ENCODE measurements around the gene CRHR1.
"Not testable (repeated sequence)": the region's sequence is repeated elsewhere in the genome, so short reads cannot be mapped to it uniquely, and the experiment has no call there.

Gene CRHR1

DNA sequence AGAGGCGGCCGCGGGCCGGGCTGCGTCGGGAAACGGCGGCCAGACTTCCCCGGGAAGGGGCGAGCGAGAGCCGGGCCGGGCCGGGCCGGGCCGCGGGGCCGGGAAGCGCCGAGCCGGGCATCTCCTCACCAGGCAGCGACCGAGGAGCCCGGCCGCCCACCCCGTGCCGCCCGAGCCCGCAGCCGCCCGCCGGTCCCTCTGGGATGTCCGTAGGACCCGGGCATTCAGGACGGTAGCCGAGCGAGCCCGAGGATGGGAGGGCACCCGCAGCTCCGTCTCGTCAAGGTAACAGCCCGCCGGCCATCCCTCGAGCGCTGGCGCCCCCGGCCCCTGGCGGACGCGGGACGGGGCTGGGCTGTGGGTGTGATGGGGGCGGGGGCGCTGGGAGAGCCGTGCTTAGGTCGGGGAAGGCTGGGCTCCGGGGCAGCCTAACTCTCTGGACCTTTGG, at the start of gene CRHR1:
CRHR1 (plus strand) TSS at position 28 of the 448 bp plus-strand sequence; CDS start at position 253, 225 bp downstream.
- no peak for DNase-seq

DNA sequence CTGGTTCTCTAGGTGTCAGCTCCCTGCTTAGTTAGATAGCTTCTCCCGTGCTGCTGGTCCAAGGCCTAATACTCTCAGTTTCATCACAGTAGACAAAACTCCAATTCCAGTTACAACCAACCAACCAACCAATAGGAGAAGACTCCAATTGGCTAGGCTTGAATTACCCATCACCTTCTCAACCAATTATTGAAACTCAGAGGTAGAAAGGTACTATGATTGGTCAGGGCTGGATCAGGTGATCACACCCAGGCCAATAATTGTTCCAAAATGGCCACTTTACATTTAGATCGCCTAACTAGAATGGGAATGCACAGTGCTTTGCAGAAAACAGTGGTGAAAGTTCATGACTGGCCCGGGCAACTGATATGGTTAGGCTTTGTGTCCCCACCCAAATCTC, 49.5 kb upstream of the CRHR1 start:
- no peak for DNase-seq

DNA sequence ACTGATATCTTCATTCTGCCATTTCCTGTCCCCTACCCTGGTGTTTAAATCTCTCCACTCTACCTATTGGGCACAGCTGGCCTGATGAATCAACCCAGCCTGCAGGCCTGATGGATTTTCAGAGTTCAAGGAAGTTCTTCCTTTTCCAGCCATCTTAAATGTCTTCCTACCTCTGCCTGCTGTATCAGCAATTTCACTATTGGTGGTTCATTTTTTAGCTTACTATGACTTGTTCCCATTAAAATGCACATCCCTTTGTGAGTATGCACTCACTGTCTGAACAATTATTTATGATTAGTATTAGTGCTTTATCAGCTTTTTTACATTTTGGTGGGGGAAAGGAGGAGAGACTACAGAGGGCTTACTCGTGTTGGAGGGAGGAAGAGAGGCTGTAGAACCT, 48.6 kb upstream of the CRHR1 start:
- DNase-seq, result no peak

DNA sequence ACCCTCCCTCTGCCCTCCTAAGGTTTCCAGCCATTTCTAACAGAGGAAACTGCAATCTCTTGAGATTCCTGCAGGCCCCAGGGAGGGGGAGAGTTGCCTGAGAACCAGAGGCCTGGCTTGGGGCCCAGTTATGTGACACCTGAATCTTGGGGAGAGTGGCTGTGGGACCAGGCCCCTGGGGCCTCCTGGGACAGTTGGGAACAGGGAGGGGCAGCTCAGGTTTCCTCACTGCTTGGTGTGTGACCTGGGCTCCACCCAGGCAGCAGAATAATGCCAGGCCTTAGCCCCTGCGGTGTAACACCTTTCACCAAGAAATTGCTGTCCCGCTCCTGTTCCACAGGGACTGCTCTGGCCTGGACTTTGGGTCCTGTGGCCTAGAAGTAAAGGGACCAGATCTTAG, 44.3 kb upstream of the CRHR1 start:
- no peak for DNase-seq

DNA sequence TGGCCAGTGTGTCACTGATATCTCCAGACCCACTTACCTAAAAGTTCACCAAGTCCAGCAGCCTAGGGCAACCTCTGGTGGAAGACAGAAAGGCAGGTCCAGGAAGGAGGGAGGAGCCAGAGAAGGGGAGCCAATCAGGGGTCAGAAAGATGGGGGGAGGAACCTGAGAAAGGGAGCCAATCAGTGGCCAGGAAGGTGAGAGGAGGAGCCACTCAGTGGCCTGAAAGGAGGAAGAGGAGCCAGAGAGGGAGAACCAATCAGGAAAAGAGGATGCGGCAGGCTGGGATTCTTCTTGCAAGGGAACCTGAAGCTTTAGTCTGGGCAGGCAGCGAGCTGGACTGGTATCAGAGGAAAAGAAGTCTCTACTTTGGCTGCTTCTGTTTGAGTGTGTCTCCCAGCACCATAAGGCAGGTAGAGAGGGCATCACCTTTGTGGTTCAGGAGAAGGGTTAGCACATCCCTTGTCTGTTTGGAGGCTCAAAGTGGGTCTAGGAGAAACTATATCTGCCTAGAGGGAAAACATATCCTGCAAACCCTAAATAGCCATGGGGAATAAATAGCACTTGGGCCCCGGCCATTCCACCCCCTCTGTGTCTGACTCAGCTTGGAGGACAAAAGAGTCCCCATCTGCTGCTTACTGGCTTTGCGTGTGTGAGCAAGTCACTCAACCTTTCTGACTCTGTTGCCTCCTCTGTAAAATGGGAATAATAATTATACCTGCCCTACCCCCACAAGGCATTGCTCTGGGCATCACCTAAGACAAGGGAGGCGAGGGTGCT, 43.4 kb upstream of the CRHR1 start:
- no peak for DNase-seq

DNA sequence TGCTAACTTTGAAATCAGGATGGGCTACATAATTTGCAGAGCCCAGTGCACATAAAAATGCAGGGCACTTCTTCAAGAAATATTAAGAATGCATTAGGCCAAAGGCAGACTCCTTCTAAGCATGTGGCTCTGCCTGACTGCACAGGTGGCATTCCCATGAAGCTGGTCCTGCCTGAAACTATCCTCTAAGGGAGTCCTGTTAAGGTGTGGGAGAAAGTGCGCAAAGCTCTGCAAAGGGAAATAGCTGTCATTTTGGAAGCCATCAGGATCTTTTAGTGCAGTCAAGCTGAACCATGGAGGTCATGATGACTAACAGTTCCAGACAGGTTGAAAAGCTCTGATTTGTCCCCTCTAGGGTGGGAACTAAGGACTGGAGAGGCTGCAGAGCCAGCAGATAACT, 41.9 kb upstream of the CRHR1 start:
- no peak for DNase-seq

DNA sequence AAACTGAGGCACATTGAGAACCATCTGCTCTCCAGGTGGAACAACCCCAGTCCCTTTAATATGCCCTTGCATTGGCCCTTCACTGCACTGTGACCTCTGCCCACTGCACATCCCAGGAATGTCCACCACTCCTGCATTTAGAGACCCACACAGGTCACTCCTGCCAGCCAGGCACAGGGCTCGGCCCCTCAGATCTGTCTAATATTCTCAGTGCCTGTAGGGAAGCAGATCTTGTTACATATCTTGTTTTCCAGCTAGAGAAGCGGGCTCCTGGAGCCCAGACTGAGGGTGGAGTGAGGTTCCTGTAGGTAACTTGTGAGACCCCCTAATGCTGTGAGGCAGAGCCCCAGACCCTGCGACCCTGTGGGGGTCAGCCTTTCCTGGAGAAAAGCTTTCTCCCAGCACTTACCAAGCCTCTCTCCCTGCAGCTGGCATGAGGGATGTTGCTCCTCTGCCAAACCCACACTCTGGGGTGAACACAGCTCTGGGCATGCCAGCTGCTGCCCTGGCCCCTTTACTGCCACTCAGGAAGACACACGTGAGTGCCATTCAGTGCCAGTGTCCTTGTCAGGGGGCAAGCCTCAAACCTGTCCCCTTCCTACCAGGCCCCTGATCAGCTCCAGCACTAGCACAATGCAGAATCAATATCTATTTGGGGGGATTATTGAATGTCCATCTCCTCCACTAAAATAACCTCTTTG, 40.3 kb upstream of the CRHR1 start:
- no peak for DNase-seq

DNA sequence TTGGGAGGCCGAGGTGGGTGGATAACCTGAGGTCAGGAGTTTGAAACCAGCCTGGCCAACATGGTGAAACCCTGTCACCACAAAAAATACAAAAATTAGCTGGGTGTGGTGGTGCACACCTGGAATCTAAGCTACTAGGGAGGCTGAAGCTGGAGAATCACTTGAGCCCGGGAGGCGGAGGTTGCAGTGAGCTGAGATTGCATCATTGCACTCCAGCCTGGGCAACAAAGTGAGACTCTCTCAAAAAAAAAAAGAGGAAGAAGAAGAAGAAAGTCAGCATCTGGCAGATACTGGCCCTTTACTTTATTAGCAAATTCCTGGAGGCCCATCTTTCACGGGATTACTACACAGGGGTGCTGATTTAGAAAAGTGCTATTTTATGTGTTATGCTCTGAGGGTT, 39.3 kb upstream of the CRHR1 start:
- not testable (repeated sequence) for DNase-seq

DNA sequence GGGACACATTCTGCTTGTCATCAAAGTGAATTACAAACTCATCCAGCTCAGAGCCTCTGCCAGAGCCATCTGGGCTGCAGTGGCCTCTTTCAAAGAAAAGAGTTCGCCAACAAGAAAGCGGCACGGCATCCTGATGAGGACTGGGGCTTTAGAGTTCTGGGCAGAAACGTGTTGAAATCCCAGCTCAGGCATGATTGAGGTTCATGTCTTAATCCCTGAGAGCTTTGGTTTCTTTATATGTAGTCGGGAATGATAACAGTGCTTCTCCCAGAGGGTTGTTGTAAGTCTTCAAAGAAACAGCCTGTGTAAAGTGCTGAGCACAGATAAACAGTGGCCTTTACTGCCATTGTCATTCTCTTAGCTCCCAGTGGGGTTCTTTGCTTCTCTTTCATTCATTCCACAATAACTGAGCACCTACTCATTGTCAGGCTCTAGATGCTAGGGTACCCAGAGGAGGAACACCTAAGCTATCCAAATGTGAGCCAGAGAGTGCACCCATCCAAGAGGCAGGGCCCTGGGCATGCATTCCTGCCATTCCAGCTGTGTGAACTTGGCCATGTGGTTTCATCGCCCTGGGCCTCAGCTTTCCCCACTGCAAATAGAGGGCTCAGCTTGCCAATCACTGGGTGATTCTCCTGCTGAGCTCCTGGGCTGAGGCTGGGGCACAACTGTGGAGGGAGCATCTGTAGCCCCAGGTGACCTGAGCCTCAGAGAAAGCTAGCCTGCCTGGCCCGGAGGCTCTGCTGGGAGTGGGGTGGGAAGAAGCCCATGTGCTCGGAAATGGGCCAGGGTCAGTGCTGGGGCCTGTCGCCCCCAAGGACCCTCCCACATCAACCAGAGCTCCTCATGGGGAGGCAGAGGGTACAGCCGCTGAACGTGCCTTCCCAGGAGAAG, 38.3 kb upstream of the CRHR1 start:
- no peak for DNase-seq

DNA sequence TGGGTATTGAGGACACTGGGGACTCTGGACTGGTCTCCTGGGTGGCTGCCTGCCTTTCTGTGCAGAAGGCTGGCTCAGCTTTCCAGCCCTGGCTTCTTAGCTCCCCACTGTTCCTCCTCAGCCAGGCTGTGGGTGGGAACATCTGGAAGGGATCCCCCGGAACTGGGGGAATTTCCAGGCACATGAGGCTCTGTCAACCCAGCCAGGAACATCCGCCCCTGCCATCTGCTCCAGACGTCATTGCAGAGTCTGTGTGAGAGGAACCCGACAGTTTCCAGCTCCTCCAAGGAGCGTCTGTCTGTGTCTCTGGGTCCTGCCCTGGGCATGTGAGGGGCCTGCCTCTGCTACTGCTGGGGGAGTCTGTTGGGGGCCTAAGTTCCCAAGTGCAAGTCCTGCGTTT, 36.2 kb upstream of the CRHR1 start:
- DNase-seq, result no peak

DNA sequence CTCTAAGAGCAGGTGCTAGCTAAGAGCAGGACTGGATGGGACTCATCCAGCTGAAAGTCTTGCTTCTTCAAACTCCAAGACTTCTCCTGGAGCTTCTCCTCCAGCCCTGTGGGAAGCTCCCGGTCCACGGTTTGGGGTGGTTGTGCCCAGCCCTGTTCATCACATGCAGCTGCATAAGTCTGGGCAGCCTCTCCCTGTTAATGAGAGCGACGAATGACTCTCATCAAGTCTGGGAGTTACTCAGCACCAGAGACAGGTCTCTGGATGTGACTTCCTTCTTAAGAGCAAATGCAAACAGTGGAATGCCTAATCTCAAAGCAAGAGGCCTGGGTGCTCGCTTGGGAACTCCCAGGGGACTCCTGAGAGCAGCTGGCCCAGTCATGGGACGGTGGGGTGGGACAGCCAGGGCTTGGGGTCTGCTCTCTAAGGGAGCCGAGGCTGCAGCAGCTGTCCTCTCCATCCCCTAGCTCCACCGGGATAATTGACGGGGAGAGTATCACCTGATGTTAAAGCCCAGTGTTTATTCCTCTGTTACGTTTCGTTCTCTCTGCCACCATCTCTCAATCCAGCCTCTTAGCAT, 35.3 kb upstream of the CRHR1 start:
- no peak for DNase-seq

DNA sequence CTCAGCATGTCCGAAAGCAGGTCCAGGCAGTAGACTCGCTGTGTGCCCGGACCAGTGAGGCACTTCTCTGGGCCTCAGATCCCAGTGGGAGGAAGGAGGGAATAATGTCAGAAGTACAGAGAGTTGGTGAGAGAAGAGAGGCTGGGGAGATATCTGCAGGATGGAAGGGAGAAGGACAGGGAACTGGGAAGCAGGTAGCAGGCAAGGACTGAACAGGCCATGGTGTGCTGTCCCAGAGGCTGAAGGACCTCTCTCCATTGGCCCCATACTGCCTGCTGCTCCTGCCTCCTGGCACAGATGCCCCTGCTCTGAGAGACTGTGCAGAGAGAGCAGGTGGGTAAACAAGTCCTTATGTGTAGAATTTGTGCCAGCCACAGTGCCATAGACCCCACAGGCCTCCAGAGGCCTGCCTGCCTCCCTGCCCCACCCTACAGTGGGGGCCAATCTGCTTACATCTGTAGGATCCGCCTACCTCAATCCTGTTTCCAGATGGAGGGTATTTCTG, 34.2 kb upstream of the CRHR1 start:
- no peak for DNase-seq

DNA sequence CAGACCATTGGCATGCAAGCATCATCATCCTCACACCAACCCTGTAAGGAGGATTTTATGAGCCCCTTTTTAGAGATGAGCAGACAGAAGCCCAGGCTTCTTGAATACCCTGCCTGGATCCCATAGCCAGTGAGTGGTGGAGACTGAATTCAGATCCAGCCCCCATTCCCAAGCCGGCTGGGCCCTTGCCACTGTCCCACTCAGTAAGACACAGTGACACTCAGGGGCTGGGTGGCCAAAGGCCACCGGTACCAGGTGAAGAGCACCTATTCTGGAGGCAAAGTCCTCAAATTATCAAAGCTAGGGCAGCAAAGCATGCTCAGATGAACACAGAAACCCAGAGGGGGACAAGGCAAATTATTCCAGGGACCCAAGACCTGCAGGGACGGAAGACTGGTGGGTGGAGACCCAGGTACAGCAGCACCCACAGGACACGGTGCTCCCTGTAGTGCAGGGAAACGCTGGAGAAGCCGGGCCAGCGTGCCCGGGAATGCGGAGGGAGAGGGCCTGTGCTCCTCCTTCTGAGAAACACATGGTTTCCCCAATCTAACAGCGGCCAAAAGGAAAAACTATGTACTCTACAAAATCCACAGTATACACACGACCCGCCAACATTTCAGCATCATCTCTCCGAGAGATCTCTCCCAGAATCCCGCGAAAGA, 33.2 kb upstream of the CRHR1 start:
- no peak for DNase-seq

DNA sequence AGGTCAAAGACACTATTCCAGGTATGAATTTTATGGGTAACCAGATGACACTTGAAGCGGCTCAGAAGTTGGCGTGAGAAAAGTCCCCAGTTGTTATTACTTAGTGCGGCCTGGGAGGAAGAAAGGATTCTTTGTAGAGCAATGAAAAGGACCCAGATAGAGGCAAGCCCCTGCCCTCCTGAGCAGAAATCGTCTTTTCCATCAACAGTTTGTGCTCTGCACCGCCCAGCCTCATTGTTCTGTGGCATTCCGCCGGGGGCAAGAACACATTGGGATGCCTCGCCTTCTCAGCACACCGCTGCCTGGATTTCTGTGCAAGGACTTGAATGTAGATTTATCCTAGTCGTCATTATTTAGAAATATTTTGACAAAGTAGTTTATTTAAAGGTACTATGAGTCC, 32.7 kb upstream of the CRHR1 start:
- no peak for DNase-seq

DNA sequence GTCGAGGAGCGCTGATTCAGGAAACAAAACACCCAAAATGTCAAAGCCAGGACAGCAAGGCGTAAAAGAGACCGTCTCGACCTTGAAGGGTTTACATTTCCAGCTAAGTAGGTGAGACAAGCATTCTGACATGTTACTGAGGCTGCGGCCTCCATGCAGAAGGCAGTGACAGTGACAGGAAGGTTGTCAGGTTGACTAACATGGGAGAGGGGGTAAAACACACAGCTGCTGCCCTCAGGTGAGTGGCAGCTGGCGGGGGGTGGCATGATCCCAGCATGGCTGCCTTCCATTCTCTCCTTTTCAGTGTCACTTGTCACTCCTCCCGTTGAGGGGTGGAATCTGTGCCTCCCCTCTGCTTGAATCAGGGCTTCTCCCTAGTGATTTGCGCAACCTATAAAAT, 31.9 kb upstream of the CRHR1 start:
- DNase-seq, result no peak

DNA sequence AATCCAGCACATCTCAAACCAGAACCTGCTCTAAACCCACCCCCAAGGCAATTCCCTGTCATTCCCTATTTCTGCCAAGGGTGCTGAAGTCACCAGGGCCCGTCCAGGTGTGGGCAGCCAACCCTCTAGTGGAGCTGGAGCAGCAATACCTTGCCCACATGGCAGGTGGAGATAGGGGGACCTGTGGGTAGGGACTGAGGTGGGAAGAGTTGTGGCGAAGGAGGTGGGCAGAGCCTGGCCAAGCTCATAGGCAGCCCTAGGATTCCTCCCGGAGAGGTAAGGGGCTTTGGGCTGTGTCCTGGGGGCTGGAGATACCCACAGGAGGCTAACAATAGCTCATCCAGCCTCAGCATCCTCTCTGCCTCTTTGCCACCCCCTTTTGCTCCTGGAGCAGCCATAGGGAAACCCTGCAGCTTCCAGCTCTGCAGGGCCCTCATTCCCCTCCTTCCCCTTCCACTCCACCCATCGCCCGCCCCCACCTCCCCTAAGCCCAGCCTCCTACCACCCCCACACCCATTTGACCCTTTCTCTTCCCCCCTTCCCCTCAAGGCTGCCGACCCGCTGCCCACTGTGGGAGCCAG, 30.4 kb upstream of the CRHR1 start:
- no peak for DNase-seq

DNA sequence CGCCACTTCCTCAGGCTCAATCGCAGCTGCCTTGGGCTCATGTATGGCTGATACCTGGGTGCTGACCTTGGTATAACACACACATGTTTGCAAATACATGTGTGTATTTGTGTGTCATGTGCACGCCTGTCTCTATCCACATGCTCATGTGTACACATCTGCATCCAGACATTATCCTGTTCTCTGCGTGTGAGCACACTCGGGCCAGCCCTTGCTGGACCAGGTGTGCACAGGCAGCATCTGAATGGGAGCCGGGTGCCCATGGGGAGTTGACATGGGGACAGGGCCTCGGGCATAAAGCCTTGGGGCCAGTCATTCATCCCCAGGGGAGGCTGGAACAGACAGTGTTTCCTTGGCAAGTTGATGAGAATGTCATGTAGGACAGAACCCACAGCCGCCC, 29.1 kb upstream of the CRHR1 start:
- no peak for DNase-seq

DNA sequence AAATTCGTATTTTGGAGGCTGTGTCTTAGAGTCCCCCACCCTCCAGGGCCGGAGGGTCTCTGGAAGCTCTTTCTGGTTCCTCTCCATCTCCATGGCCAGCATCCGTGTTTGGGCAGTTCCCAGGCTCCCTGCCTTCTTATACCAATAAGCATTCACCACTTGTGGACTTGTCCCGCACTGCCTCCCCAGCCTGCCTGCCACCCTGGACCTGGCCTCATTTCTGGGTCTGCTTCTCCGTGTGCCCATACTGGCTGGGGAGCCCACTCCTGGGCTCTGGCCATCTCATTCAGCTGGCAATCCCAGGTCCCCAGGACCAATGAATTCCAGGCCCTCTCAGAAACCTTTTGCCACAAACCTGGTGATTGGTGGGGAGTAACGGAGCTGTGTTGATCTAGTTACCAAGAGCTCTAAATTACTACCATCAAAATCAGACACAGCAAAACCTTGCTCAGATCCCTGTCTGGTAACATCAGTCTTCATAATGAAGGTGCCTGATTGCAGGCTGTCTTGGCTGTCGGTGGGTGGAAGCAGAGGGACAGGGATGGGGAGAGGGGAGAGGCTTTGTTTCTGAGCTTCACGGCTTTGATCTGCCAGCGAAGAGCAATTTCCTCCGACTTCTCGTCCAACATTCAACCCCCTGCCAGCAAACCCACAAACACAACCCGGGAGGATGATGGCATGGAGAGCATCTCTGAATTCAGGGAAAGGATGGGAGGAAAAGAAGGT, 27.7 kb upstream of the CRHR1 start:
- DNase-seq, result no peak

DNA sequence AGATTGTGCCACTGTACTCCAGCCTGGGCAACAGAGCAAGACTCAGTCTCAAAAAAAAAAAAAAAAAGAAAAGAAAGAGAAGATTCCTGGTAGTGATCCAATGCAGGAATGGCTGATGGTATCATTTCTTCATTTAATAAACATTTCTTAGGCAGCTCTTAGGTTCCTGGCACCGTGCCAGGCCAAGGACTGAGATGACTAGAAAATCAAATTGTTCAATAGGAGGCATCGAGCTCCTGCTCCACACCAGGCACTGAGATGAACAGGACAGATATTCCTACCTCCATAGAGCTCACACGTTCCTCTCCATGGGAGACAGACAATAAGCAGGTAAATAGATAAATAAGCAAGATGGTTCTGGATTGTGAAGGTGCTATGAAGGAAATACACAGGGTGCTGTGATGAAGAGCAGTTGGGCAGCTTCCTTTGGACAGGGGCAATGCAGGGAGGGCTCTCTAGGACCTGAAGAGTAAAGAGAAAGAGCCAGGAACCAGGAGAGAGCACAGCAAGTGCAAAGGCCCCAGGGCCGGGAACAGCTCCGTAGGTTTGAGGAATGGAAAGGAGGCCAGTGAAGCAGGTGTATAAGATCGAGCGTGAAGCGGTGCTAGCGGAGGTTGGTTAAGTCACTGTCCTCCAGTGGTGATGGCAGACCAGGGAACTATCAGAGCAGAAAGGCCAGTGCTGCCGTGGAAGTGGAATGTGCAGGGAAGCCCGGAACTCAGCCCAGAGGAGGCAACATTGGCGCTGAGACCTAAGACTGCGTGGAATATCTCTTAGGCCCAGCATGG, 26.5 kb upstream of the CRHR1 start:
- no peak for DNase-seq

DNA sequence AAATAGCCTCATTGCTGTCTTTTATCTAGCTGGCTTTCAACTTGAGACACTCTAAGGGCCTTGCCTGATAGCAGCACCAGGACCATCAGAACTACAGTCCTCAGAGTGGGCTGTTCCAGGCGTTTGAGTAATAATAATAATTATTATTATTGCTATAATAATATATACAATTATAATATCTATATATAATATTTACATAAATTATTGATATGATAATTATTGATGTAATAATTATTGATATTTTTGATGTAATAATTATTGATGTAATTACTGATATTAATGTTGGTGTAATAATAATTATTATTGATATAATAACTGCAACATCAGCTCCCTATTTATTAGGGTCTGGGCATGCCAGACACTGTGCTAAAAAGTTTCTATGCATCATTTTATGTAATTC, 25.6 kb upstream of the CRHR1 start:
- no peak for DNase-seq
